Mesothelial cell of epicardium (in vitro differentiated cells): ENCODE results near the gene OR9A4. TPM values are rescaled to one million over a fixed set of nuclear protein-coding genes. Genes with fewer than 3 reads are reported as not detected.

Experiments used
- DNase-seq, 2 experiments: peaks; one replicate each; pipeline ENCODE4 v3.0.0; 2021; ENCODE audit warnings: low spot score in 2 of 2; ENCODE audit not compliant: unreplicated experiment in 2 of 2
- H3K27ac Mint-ChIP-seq: 2 replicates; pipeline ENCODE4 v1.8.0; 2021; ENCODE audit warnings: mixed read lengths
- H3K27me3 Mint-ChIP-seq: 2 replicates; pipeline ENCODE4 v1.8.0; 2021; ENCODE audit warnings: low read depth, mixed read lengths
- H3K36me3 Mint-ChIP-seq: 2 replicates; pipeline ENCODE4 v1.8.0; 2021; ENCODE audit warnings: mixed read lengths
- H3K4me1 Mint-ChIP-seq: 2 replicates; pipeline ENCODE4 v1.8.0; 2021; ENCODE audit warnings: mixed read lengths
- H3K4me3 Mint-ChIP-seq: 2 replicates; pipeline ENCODE4 v1.8.0; 2021; ENCODE audit warnings: mild to moderate bottlenecking, moderate library complexity, mixed read lengths
- H3K9me3 Mint-ChIP-seq: 2 replicates; pipeline ENCODE4 v1.8.0; 2021; ENCODE audit warnings: mixed read lengths
- total RNA-seq: library from RNA; stranded (reverse); gene quantifications from 3 replicates; pipeline ENCODE4 v1.2.1, GENCODE V29; 2021
- TF ChIP-seq, protein P1 (sequence below): fragments of 200-600 bp; sonication (generic); IDR thresholded peaks from one replicate; pipeline ENCODE4 v1.5.0; 2021; ENCODE audit warnings: antibody characterized with exemption; ENCODE audit not compliant: unreplicated experiment

OR9A4 gene
- total RNA-seq, 1 donor from 2014 or later: 0.18 TPM

DNA sequence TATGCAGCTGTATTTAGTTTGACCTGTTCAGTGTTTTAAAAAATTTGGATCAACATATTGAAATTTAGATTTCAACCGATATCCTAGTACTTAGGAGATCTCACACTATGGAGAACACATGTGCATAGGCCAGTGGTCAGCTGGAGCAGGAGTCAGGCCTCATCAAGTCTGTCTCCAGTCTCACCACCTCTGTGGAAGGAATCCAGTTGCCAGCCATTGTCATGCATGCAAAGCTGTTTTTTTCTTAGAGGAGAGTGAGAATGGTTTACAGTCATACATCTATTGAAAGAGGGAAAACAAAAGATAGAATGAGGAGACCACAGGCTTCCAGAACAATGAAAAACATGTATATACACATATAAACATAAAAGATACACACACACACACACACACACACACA is 38.1 kb downstream of the OR9A4 start:
- H3K27ac Mint-ChIP-seq: no peak overlapping the region
- H3K9me3 Mint-ChIP-seq: no peaks in the 10 kb centered on the region
- peaks cover 3% of the 10 kb centered on the region for H3K27me3 Mint-ChIP-seq

GRCh38 chr7:141956084-141956483 is 39.9 kb downstream of the OR9A4 start:
- H3K4me1 Mint-ChIP-seq: no peaks in the 10 kb centered on the region
- H3K4me3 Mint-ChIP-seq: no peak overlapping the region
- no peak overlapping the region for H3K27ac Mint-ChIP-seq
- H3K36me3 Mint-ChIP-seq: no peaks in the 10 kb centered on the region
- no peaks in the 10 kb centered on the region for H3K27me3 Mint-ChIP-seq
- no peak for DNase-seq
- TF ChIP-seq, protein P1, sequence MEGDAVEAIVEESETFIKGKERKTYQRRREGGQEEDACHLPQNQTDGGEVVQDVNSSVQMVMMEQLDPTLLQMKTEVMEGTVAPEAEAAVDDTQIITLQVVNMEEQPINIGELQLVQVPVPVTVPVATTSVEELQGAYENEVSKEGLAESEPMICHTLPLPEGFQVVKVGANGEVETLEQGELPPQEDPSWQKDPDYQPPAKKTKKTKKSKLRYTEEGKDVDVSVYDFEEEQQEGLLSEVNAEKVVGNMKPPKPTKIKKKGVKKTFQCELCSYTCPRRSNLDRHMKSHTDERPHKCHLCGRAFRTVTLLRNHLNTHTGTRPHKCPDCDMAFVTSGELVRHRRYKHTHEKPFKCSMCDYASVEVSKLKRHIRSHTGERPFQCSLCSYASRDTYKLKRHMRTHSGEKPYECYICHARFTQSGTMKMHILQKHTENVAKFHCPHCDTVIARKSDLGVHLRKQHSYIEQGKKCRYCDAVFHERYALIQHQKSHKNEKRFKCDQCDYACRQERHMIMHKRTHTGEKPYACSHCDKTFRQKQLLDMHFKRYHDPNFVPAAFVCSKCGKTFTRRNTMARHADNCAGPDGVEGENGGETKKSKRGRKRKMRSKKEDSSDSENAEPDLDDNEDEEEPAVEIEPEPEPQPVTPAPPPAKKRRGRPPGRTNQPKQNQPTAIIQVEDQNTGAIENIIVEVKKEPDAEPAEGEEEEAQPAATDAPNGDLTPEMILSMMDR: no peak
- H3K9me3 Mint-ChIP-seq: no peaks in the 10 kb centered on the region

More for the DNA sequence above, 38.1 kb downstream of the OR9A4 start:
- Mint-ChIP-seq H3K4me3 (no peak overlapping the region), H3K4me1 (no peaks in the 10 kb centered on the region), H3K36me3 (no peaks in the 10 kb centered on the region)
- no peak for DNase-seq
- TF ChIP-seq, protein P1: no peak

DNA sequence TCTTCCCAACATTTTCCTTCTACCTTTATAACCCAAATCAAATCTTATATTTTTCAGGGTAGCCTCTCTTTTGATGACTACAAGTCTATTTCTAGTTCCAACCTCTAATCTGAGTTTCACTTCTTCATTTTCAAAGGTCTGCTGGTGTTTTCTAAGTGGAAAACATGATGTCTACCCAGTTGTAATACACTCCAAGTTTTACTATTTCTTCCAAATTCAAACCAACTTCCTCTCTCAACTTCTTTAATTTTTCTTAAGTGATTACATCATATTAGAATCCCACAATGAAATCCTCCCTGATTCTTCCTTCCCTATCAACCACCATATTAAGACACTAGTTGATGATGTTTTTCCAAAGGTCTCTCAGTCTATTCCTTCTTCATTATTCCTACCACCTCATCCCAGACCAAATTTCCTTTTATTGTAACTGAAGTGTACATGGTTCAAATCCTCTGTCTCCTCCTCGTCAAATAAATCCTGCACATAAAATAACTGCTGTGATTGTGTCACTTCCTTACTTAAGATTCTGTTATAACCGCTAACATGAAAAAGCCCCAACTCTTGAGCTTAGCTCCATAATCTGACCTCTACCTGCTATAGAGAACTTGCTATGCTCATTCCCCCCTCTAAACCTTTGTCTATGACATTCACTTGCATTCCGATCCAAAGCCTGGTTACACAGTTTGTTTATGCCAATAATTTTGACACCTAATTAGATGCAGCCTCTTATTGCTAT is 44.7 kb downstream of the OR9A4 start:
- H3K27me3 Mint-ChIP-seq: no peaks in the 10 kb centered on the region
- H3K9me3 Mint-ChIP-seq: peaks cover 7% of the 10 kb centered on the region
- no peak overlapping the region for H3K4me3 Mint-ChIP-seq
- DNase-seq: no peak
- TF ChIP-seq, protein P1: no peak
- H3K4me1 Mint-ChIP-seq: no peaks in the 10 kb centered on the region
- H3K27ac Mint-ChIP-seq: no peak overlapping the region
- H3K36me3 Mint-ChIP-seq: no peaks in the 10 kb centered on the region

Other genes with a start within 250 kb of the OR9A4 start
- gene DENND11, start 214.2 kb upstream of the OR9A4 start, total RNA-seq: 22.4 to 22.7 TPM (median 22.7 TPM) in 3 replicates
- 0.09 TPM in 1 of 3 replicates, not detected in the others for gene WEE2, start 208.0 kb upstream of the OR9A4 start, total RNA-seq
- 120 to 127 TPM (median 123 TPM) in 3 replicates for gene SSBP1, start 178.0 kb upstream of the OR9A4 start, total RNA-seq
- gene TAS2R3, start 152.3 kb upstream of the OR9A4 start, total RNA-seq: 4.0 to 5.6 TPM (median 5.0 TPM) in 3 replicates
- 3.3 to 4.3 TPM (median 3.5 TPM) in 3 replicates for gene TAS2R4, start 139.7 kb upstream of the OR9A4 start, total RNA-seq
- gene TAS2R5, start 126.2 kb upstream of the OR9A4 start, total RNA-seq: 4.5 to 5.9 TPM (median 5.1 TPM) in 3 replicates
- not detected in 3 replicates for gene PRSS37, start 74.9 kb upstream of the OR9A4 start, total RNA-seq
- gene CLEC5A, start 30.6 kb downstream of the OR9A4 start, total RNA-seq: not detected in 3 replicates
- not detected in 3 replicates for gene TAS2R38, start 57.4 kb downstream of the OR9A4 start, total RNA-seq
- gene MGAM, start 79.5 kb downstream of the OR9A4 start, total RNA-seq: 0.75 to 0.96 TPM (median 0.95 TPM) in 3 replicates
- 0.07 to 0.18 TPM (median 0.13 TPM) in 3 replicates for gene MGAM2, start 195.3 kb downstream of the OR9A4 start, total RNA-seq